Esophagus muscularis mucosa (tissue), 4 donors: ENCODE measurements around the gene OR52R1.

Experiments used
- EP300 ChIP-seq: sonication (generic); formaldehyde crosslinking; IDR thresholded peaks from one replicate; pipeline ENCODE4 v1.6.1; 2017; ENCODE audit warnings: antibody characterized with exemption
- POLR2AphosphoS5 ChIP-seq, 2 donors: sonication (generic); formaldehyde crosslinking; IDR thresholded peaks; one replicate each; pipeline ENCODE4 v1.6.1; 2017; ENCODE audit warnings: antibody characterized with exemption in 2 of 2
- TF ChIP-seq, protein P1 (sequence below), 3 experiments: fragments of 200-600 bp in 2 of 3; fragments of 450-650 bp in 1 of 3; sonication (generic) in 2 of 3; IDR thresholded peaks; one replicate each; pipeline ENCODE4 v1.5.1; 2017 to 2019; ENCODE audit warnings: antibody characterized with exemption in 3 of 3, mild to moderate bottlenecking in 2 of 3, moderate library complexity in 1 of 3

DNA sequence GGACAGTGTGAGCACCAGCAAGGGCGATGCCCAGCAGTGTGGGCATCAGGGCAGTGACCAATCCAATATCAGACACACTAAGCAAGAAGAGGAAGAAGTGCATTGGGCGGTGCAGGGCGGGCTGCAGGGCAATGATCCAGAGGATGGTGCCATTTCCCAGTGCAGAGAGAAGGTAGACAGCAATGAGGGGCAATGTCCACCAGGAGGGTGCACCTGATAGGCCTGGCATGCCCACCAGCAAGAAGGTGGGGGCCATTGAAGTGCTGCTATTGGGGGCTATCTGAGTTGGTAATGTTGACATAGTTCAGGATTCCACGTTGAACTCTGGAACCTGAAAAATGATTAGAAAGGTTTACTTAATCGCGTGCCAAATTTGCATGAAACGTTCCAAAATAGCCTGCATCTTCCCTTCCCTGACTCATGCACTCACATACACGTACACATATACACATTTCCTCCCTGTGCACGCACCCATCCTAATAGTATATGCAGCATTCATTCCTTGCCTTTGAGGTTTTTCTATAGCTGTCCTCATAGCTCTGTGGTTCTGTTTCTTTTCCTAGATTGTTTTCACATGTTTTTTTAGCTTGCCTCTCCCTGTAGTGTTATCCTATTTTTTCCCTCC is 44.8 kb upstream of the OR52R1 start, which contains the start of gene OR51S1:
- TF ChIP-seq EP300 (no peak), POLR2AphosphoS5 (IDR thresholded peaks at IDR 0.05) (no peak)
- TF ChIP-seq, protein P1, sequence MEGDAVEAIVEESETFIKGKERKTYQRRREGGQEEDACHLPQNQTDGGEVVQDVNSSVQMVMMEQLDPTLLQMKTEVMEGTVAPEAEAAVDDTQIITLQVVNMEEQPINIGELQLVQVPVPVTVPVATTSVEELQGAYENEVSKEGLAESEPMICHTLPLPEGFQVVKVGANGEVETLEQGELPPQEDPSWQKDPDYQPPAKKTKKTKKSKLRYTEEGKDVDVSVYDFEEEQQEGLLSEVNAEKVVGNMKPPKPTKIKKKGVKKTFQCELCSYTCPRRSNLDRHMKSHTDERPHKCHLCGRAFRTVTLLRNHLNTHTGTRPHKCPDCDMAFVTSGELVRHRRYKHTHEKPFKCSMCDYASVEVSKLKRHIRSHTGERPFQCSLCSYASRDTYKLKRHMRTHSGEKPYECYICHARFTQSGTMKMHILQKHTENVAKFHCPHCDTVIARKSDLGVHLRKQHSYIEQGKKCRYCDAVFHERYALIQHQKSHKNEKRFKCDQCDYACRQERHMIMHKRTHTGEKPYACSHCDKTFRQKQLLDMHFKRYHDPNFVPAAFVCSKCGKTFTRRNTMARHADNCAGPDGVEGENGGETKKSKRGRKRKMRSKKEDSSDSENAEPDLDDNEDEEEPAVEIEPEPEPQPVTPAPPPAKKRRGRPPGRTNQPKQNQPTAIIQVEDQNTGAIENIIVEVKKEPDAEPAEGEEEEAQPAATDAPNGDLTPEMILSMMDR (IDR thresholded peaks at IDR 0.05), result no peak
